Activated naive CD4-positive, alpha-beta T cell treated with anti-CD3 and anti-CD28 coated beads, Interleukin-2, amount 10 ng/mL, durations not matched to agents 7 days and 5 days (primary cell): ENCODE results near the gene ACOT13.
"Not testable (repeated sequence)": the region's sequence is repeated elsewhere in the genome, so short reads cannot be mapped to it uniquely, and the experiment has no call there.

Experiments used
- CTCF ChIA-PET: fragments of 350-600 bp; sonication (Branson Sonifier 250); formaldehyde crosslinking; loops from one replicate; lab custom pipeline; 2021; ENCODE audit warnings: antibody characterized with exemption; lab: Charles Lee
- DNase-seq: peaks from one replicate; pipeline ENCODE4 v3.0.0-alpha.2; 2020
- H3K27ac Mint-ChIP-seq: one replicate; pipeline ENCODE4 v1.8.0; 2021; ENCODE audit warnings: mild to moderate bottlenecking, moderate library complexity, mixed read lengths
- H3K27me3 Mint-ChIP-seq: one replicate; pipeline ENCODE4 v1.8.0; 2021; ENCODE audit warnings: mild to moderate bottlenecking, mixed read lengths
- H3K36me3 Mint-ChIP-seq: one replicate; pipeline ENCODE4 v1.8.0; 2021; ENCODE audit warnings: mixed read lengths
- H3K4me1 Mint-ChIP-seq: one replicate; pipeline ENCODE4 v1.8.0; 2021; ENCODE audit warnings: mixed read lengths
- H3K4me3 Mint-ChIP-seq: one replicate; pipeline ENCODE4 v1.8.0; 2021; ENCODE audit warnings: mild to moderate bottlenecking, moderate library complexity, mixed read lengths
- H3K9me3 Mint-ChIP-seq: one replicate; pipeline ENCODE4 v1.8.0; 2021; ENCODE audit warnings: mixed read lengths

The ACOT13 gene

GRCh38 chr6:24666641-24667377 lies at the start of gene ACOT13, which contains the start of gene TDP2:
TSS of gene ACOT13 (plus strand) at chr6:24667077. CDS start at chr6:24667264, 187 bp downstream.
TSS of gene TDP2 (minus strand) at chr6:24666899. CDS start at chr6:24666862, 37 bp downstream.
- peaks cover 49% of the 10 kb centered on the region for H3K4me1 Mint-ChIP-seq
- H3K4me3 Mint-ChIP-seq: peak within 1 kb of the TSS; percentile 88
- CTCF ChIA-PET: interaction anchor here (0.9 to 2.0 kb wide), 5 partner anchors 28 to 143 kb away, joined by 3 to 5 read pairs (median 4); no protein-coding TSS in a partner anchor
- H3K9me3 Mint-ChIP-seq: peaks cover 14% of the 10 kb centered on the region
- peak within 1 kb of the TSS; percentile 90 for H3K27ac Mint-ChIP-seq
- peak; percentile 97 for DNase-seq
- H3K36me3 Mint-ChIP-seq: peaks cover 60% of the 10 kb centered on the region
- H3K27me3 Mint-ChIP-seq: peaks cover 3% of the 10 kb centered on the region

- no peak overlapping the region for H3K4me3 Mint-ChIP-seq
- no peaks in the 10 kb centered on the region for H3K4me1 Mint-ChIP-seq
- no peak for DNase-seq
- H3K9me3 Mint-ChIP-seq: no peaks in the 10 kb centered on the region
- H3K36me3 Mint-ChIP-seq: no peaks in the 10 kb centered on the region
- no peak overlapping the region for H3K27ac Mint-ChIP-seq
- CTCF ChIA-PET: interaction anchor here (0.9 kb wide), 1 partner anchor 39 kb away, joined by 3 read pairs; no protein-coding TSS in a partner anchor
- H3K27me3 Mint-ChIP-seq: peaks cover 6% of the 10 kb centered on the region
These were observed 47.2 kb upstream of the ACOT13 start for GRCh38 chr6:24619661-24620060.

- no peaks in the 10 kb centered on the region for H3K9me3 Mint-ChIP-seq
- H3K27me3 Mint-ChIP-seq: peaks cover 6% of the 10 kb centered on the region
- no peak overlapping the region for H3K4me3 Mint-ChIP-seq
- H3K27ac Mint-ChIP-seq: no peak overlapping the region
- CTCF ChIA-PET: interaction anchor here (0.6 to 1.5 kb wide), 2 partner anchors 14 to 39 kb away, joined by 3 to 6 read pairs; no protein-coding TSS in a partner anchor
- no peaks in the 10 kb centered on the region for H3K4me1 Mint-ChIP-seq
- H3K36me3 Mint-ChIP-seq: no peaks in the 10 kb centered on the region
- no peak for DNase-seq
These were observed 46.2 kb upstream of the ACOT13 start for GRCh38 chr6:24620637-24621036.

GRCh38 chr6:24621626-24622289 lies 45.1 kb upstream of the ACOT13 start:
- no peak overlapping the region for H3K27ac Mint-ChIP-seq
- CTCF ChIA-PET: interaction anchor here (0.6 to 1.5 kb wide), 2 partner anchors 40 to 56 kb away, joined by 3 to 6 read pairs; no protein-coding TSS in a partner anchor
- no peaks in the 10 kb centered on the region for H3K36me3 Mint-ChIP-seq
- DNase-seq: no peak
- no peaks in the 10 kb centered on the region for H3K4me1 Mint-ChIP-seq
- no peaks in the 10 kb centered on the region for H3K9me3 Mint-ChIP-seq
- H3K4me3 Mint-ChIP-seq: no peak overlapping the region
- peaks cover 10% of the 10 kb centered on the region for H3K27me3 Mint-ChIP-seq

GRCh38 chr6:24630856-24631505 lies 35.9 kb upstream of the ACOT13 start:
- Mint-ChIP-seq H3K36me3 (no peaks in the 10 kb centered on the region), H3K4me1 (no peaks in the 10 kb centered on the region)
- CTCF ChIA-PET: no interaction called here

GRCh38 chr6:24631671-24632070 lies 35.2 kb upstream of the ACOT13 start:
- Mint-ChIP-seq H3K4me3 (no peak overlapping the region), H3K9me3 (no peaks in the 10 kb centered on the region), H3K27ac (no peak overlapping the region), H3K36me3 (no peaks in the 10 kb centered on the region), H3K27me3 (peaks cover 19% of the 10 kb centered on the region), H3K4me1 (no peaks in the 10 kb centered on the region)
- CTCF ChIA-PET: no interaction called here
- no peak for DNase-seq

More at GRCh38 chr6:24630856-24631505, 35.9 kb upstream of the ACOT13 start:
- H3K27me3 Mint-ChIP-seq: peaks cover 22% of the 10 kb centered on the region
- no peaks in the 10 kb centered on the region for H3K9me3 Mint-ChIP-seq
- no peak for DNase-seq
- no peak overlapping the region for H3K4me3 Mint-ChIP-seq
- H3K27ac Mint-ChIP-seq: no peak overlapping the region

- no peak overlapping the region for H3K27ac Mint-ChIP-seq
- H3K4me1 Mint-ChIP-seq: peaks cover under 1% of the 10 kb centered on the region
- peaks cover 24% of the 10 kb centered on the region for H3K27me3 Mint-ChIP-seq
- no peaks in the 10 kb centered on the region for H3K36me3 Mint-ChIP-seq
- CTCF ChIA-PET: no interaction called here
- no peak overlapping the region for H3K4me3 Mint-ChIP-seq
- DNase-seq: no peak
- H3K9me3 Mint-ChIP-seq: no peaks in the 10 kb centered on the region
These were observed 34.3 kb upstream of the ACOT13 start for GRCh38 chr6:24632573-24632972.

GRCh38 chr6:24636681-24637080 lies 30.2 kb upstream of the ACOT13 start:
- Mint-ChIP-seq H3K27me3 (peaks cover 30% of the 10 kb centered on the region), H3K9me3 (no peaks in the 10 kb centered on the region), H3K36me3 (no peaks in the 10 kb centered on the region), H3K4me3 (no peak overlapping the region), H3K27ac (no peak overlapping the region), H3K4me1 (peaks cover 5% of the 10 kb centered on the region)
- CTCF ChIA-PET: interaction anchor here (0.9 kb wide), 1 partner anchor 56 kb away, joined by 4 read pairs; no protein-coding TSS in a partner anchor
- no peak for DNase-seq

- Mint-ChIP-seq H3K27ac (no peak overlapping the region), H3K4me1 (peaks cover 9% of the 10 kb centered on the region), H3K4me3 (no peak overlapping the region), H3K9me3 (no peaks in the 10 kb centered on the region), H3K36me3 (no peaks in the 10 kb centered on the region), H3K27me3 (peaks cover 40% of the 10 kb centered on the region)
- CTCF ChIA-PET: no interaction called here
- DNase-seq: no peak
These were observed 26.7 kb upstream of the ACOT13 start for GRCh38 chr6:24640166-24640565.

GRCh38 chr6:24640631-24641030 lies 26.2 kb upstream of the ACOT13 start:
- H3K4me1 Mint-ChIP-seq: peaks cover 13% of the 10 kb centered on the region
- not testable (repeated sequence) for H3K9me3 Mint-ChIP-seq

GRCh38 chr6:24642061-24642460 lies 24.8 kb upstream of the ACOT13 start:
- H3K36me3 Mint-ChIP-seq: no peaks in the 10 kb centered on the region
- CTCF ChIA-PET: interaction anchor here (1.2 kb wide), 1 partner anchor 19 kb away, joined by 3 read pairs; no protein-coding TSS in a partner anchor
- H3K27me3 Mint-ChIP-seq: peaks cover 48% of the 10 kb centered on the region
- no peak overlapping the region for H3K27ac Mint-ChIP-seq
- no peak overlapping the region for H3K4me3 Mint-ChIP-seq
- H3K9me3 Mint-ChIP-seq: no peaks in the 10 kb centered on the region
- peaks cover 21% of the 10 kb centered on the region for H3K4me1 Mint-ChIP-seq
- no peak for DNase-seq

More at GRCh38 chr6:24640631-24641030, 26.2 kb upstream of the ACOT13 start:
- H3K27ac Mint-ChIP-seq, DNase-seq, H3K4me3 Mint-ChIP-seq, CTCF ChIA-PET, H3K36me3 Mint-ChIP-seq: not testable (repeated sequence)
- peaks cover 42% of the 10 kb centered on the region for H3K27me3 Mint-ChIP-seq

- peaks cover 47% of the 10 kb centered on the region for H3K27me3 Mint-ChIP-seq
- no peak for DNase-seq
- CTCF ChIA-PET: no interaction called here
- no peak overlapping the region for H3K27ac Mint-ChIP-seq
- H3K36me3 Mint-ChIP-seq: no peaks in the 10 kb centered on the region
- H3K9me3 Mint-ChIP-seq: no peaks in the 10 kb centered on the region
- peaks cover 16% of the 10 kb centered on the region for H3K4me1 Mint-ChIP-seq
- H3K4me3 Mint-ChIP-seq: no peak overlapping the region
These were observed 23.0 kb upstream of the ACOT13 start for GRCh38 chr6:24643920-24644319.

- H3K9me3 Mint-ChIP-seq: no peaks in the 10 kb centered on the region
- DNase-seq: no peak
- no peak overlapping the region for H3K4me3 Mint-ChIP-seq
- no peaks in the 10 kb centered on the region for H3K36me3 Mint-ChIP-seq
- no peak overlapping the region for H3K27ac Mint-ChIP-seq
- CTCF ChIA-PET: no interaction called here
- peaks cover 16% of the 10 kb centered on the region for H3K4me1 Mint-ChIP-seq
- peaks cover 47% of the 10 kb centered on the region for H3K27me3 Mint-ChIP-seq
These were observed 22.5 kb upstream of the ACOT13 start for GRCh38 chr6:24644377-24644776.

GRCh38 chr6:24646771-24647170 lies 20.1 kb upstream of the ACOT13 start:
- Mint-ChIP-seq H3K36me3 (peaks cover 10% of the 10 kb centered on the region), H3K27ac (no peak overlapping the region), H3K9me3 (no peaks in the 10 kb centered on the region), H3K4me3 (peak overlapping the region; percentile 82), H3K4me1 (peaks cover 16% of the 10 kb centered on the region), H3K27me3 (peaks cover 36% of the 10 kb centered on the region)
- CTCF ChIA-PET: interaction anchor here (1.1 kb wide), 1 partner anchor 122 kb away, joined by 3 read pairs; no protein-coding TSS in a partner anchor
- no peak for DNase-seq
